ENCODE measurements around the gene ZNF507. TPM values are rescaled to one million over a fixed set of nuclear protein-coding genes. Genes with fewer than 3 reads are reported as not detected.

Gene ZNF507
- total and polyA plus RNA-seq, 2 of the 8 experiments (the other 6 are each of a cell fraction or from before 2014, with no cell fraction given), result 8.6 to 28.8 TPM

DNA sequence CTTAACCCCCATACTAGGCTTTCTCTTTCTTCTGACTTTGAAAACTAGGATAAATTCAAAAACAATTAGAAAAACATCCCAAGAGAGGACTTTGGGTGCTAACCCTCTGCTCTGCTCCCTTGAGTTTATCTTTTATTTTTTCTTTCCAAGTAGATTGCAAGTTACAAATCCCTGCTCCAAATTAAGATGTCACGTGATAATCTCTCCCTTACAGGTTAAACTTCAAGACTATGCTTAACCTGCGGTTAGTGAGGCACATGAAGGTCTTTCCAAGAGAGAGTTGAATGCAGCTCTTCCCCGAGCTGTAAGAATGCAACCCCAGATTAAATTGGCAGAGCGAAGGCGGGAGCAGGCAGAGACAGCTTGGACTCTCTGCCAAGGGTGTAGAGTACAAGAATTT, 12.2 kb upstream of the ZNF507 start:
- no peak overlapping the region for H3K18ac ChIP-seq (ENCODE audit: extremely low read depth, low read length)
- no peak overlapping the region for H3K4ac ChIP-seq (replicated peaks; ENCODE audit: insufficient read length, low read depth, low read length)
- no peak overlapping the region for H2BK120ac ChIP-seq (replicated peaks; ENCODE audit: low read depth, low read length)
- WGBS, 2 experiments (ENCODE audit: extremely low coverage in 1 of 2, insufficient coverage in 1 of 2, insufficient read length in 1 of 2, insufficient replicate concordance in 2 of 2, low coverage in 1 of 2, low lambda C conversion rate in 2 of 2, missing lambda C conversion rate in 1 of 2), result 82% methylated on average over 5 of the region's 5 CpGs; no CpG with 5 or more reads in 1 of the 2 experiments
- ChIA-PET POLR2A (ENCODE audit: partially characterized antibody) (interaction anchor here (0.6 to 0.7 kb wide), 2 partner anchors 11 to 92 kb away, joined by 3 read pairs; no protein-coding TSS in a partner anchor), CTCF (ENCODE audit: partially characterized antibody) (interaction anchor here (1.2 kb wide), 1 partner anchor 14 kb away, joined by 6 read pairs; no protein-coding TSS in a partner anchor)
- H3K79me2 ChIP-seq (ENCODE audit: control insufficient read depth in 1 of 2, insufficient read depth in 2 of 2, low read length in 2 of 2), result no peaks in the 10 kb centered on the region
- H4K5ac ChIP-seq (ENCODE audit: insufficient read length, low read depth, low read length), result no peak overlapping the region
- H2AFZ ChIP-seq (ENCODE audit: low read length), result no peak overlapping the region
- H3K4me3 ChIP-seq (ENCODE audit: extremely low read depth in 1 of 4, insufficient read depth in 2 of 4, low read depth in 3 of 4, low read length in 4 of 4), result no peak overlapping the region
- no peak overlapping the region for H4K8ac ChIP-seq (ENCODE audit: extremely low read depth, insufficient read depth, low read length)
- no peak overlapping the region for H2AK5ac ChIP-seq (ENCODE audit: low read depth, low read length)
- no peak overlapping the region for H3K23ac ChIP-seq (ENCODE audit: insufficient read length)
- no peaks in the 10 kb centered on the region for H4K20me1 ChIP-seq (replicated peaks in 1 of 2; ENCODE audit: control insufficient read depth in 1 of 2, insufficient read depth in 2 of 2, low read length in 2 of 2)
- no peak overlapping the region for H2BK12ac ChIP-seq (ENCODE audit: low read depth, low read length)
- no peak overlapping the region for H3K14ac ChIP-seq (ENCODE audit: insufficient read length)
- TF ChIP-seq BRCA1 (IDR thresholded peaks at IDR 0.05; ENCODE audit: low read depth, low read length), result no peak
- H2BK5ac ChIP-seq (ENCODE audit: low read depth, low read length), result no peak overlapping the region
- no peaks in the 10 kb centered on the region for H3K36me3 ChIP-seq (ENCODE audit: control insufficient read depth in 2 of 4, insufficient read depth in 4 of 4, low read length in 3 of 4)
- DNase-seq (ENCODE audit: low read depth in 1 of 2, low spot score in 2 of 2) (no peak), FAIRE-seq (no peak)
- H3K4me1 ChIP-seq (replicated peaks in 1 of 4; ENCODE audit: control insufficient read depth in 3 of 4, insufficient read depth in 4 of 4, low read length in 3 of 4), result no peaks in the 10 kb centered on the region
- no peaks in the 10 kb centered on the region for H3K23me2 ChIP-seq (ENCODE audit: low read depth, low read length)
- H3K56ac ChIP-seq (replicated peaks; ENCODE audit: insufficient read length, low read depth, low read length), result no peak overlapping the region
- no peak overlapping the region for H2BK15ac ChIP-seq (ENCODE audit: low read length)
- no peak overlapping the region for H3K9ac ChIP-seq (replicated peaks in 1 of 4; ENCODE audit: extremely low read depth in 1 of 4, low read depth in 3 of 4, low read length in 3 of 4)
- no peaks in the 10 kb centered on the region for H3K79me1 ChIP-seq (ENCODE audit: low read depth, low read length)
- no peak overlapping the region for H4K91ac ChIP-seq (replicated peaks; ENCODE audit: insufficient read length, low read length)
- no peaks in the 10 kb centered on the region for H3K9me3 ChIP-seq (ENCODE audit: insufficient read depth in 2 of 2, low read depth in 1 of 2, low read length in 1 of 2)
- no peak overlapping the region for H3K27ac ChIP-seq (ENCODE audit: low read depth, low read length)
- no peak overlapping the region for H2BK20ac ChIP-seq (ENCODE audit: low read length)
- no peaks in the 10 kb centered on the region for H3K27me3 ChIP-seq (replicated peaks in 1 of 4; ENCODE audit: control insufficient read depth in 3 of 4, extremely low read depth in 1 of 4, insufficient read depth in 3 of 4, low read length in 3 of 4)
- H3K4me2 ChIP-seq (ENCODE audit: insufficient read depth in 1 of 2, low read depth in 2 of 2, low read length in 2 of 2), result no peak overlapping the region
